GM12892 (cell line): ENCODE data around the gene SORCS1.

Experiments
- POLR2A ChIP-seq: IDR thresholded peaks from 2 replicates; pipeline ENCODE4 v1.6.1; 2011; ENCODE audit warnings: low read depth, low read length, control low read depth
- POLR2AphosphoS5 ChIP-seq: IDR thresholded peaks from 2 replicates; pipeline ENCODE4 v1.6.1; 2011; ENCODE audit warnings: low read depth, low read length, control low read depth

DNA sequence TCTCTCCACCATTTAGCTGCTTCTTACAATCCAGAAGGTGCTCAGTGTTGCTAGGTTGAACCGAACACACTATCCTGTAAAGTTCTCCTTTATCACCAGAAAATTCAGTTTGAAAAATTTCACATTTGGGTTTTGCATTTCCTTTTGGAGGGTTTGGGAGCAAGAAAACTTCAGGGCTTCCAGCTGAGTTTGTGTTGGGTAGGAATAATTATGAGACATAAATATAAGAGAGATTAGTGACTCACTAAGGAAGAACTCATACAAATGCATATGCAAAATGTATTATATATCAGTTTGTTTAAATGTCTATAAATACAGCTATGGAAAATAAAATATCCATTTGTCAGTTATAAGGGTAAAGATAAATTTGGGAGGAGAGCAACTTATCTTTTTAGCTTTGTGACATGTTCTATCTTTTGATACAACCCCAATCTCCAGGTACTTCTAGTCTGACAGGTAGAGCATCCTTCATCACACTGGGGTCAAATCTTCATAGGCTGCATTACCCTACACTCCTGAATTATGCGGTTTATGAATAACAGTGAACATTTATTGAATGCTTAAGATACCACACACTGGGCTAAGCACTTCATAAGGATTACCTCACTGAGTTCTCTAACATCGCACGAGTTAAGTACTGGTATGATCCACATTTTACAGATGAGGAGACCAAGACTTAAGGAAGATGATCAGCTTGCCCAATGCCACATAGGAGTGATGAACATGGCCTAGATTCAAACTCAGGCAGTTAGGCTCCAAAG lies 304.4 kb downstream of the SORCS1 start:
- TF ChIP-seq POLR2A, result no peak
- no peak for TF ChIP-seq POLR2AphosphoS5
